ENCODE data around the gene MAP2K1.
"Not testable (repeated sequence)": the region's sequence is repeated elsewhere in the genome, so short reads cannot be mapped to it uniquely, and the experiment has no call there.

Gene MAP2K1

GRCh38 chr15:66470825-66471224 lies 84.1 kb downstream of the MAP2K1 start:
- intact Hi-C loops (cut with DNase I; ENCODE audit: low total_unique reads); H3K27ac ChIP-seq; H3K36me3 ChIP-seq; DNase-seq; H3K4me3 ChIP-seq; H3K9me3 ChIP-seq; H3K27me3 ChIP-seq: not testable (repeated sequence)
- H3K4me1 ChIP-seq: peaks cover 0 to 29% (median 0%) of the 10 kb centered on the region in 4 donors

GRCh38 chr15:66472176-66472999 lies 85.7 kb downstream of the MAP2K1 start:
- H3K27me3 ChIP-seq: no peaks in the 10 kb centered on the region
- H3K4me1 ChIP-seq: peaks cover 0 to 29% (median 0%) of the 10 kb centered on the region in 4 donors
- H3K27ac ChIP-seq: peak overlapping the region in 1 of 2 donors; percentile 49
- intact Hi-C loops (cut with DNase I; ENCODE audit: low total_unique reads): no loop called here
- DNase-seq: no peak
- H3K36me3 ChIP-seq: no peaks in the 10 kb centered on the region
- no peak for TF ChIP-seq CTCF (IDR thresholded peaks at IDR 0.05)
- H3K9me3 ChIP-seq: no peaks in the 10 kb centered on the region
- H3K4me3 ChIP-seq: no peak overlapping the region

- TF ChIP-seq CTCF (IDR thresholded peaks at IDR 0.05): no peak
- peaks cover 0 to 29% (median 0%) of the 10 kb centered on the region in 4 donors for H3K4me1 ChIP-seq
- DNase-seq: no peak
- H3K27ac ChIP-seq: no peak overlapping the region
- H3K36me3 ChIP-seq: no peaks in the 10 kb centered on the region
- H3K9me3 ChIP-seq: no peaks in the 10 kb centered on the region
- intact Hi-C loops (cut with DNase I; ENCODE audit: low total_unique reads): no loop called here
- H3K27me3 ChIP-seq: no peaks in the 10 kb centered on the region
- no peak overlapping the region for H3K4me3 ChIP-seq
Measured at GRCh38 chr15:66474135-66474534, 87.4 kb downstream of the MAP2K1 start.

GRCh38 chr15:66474963-66475362 lies 88.3 kb downstream of the MAP2K1 start:
- TF ChIP-seq CTCF (IDR thresholded peaks at IDR 0.05): no peak

GRCh38 chr15:66476535-66476934 lies 89.8 kb downstream of the MAP2K1 start:
- intact Hi-C loops (cut with DNase I; ENCODE audit: low total_unique reads): no loop called here
- no peak for TF ChIP-seq CTCF (IDR thresholded peaks at IDR 0.05)
- Histone ChIP-seq H3K9me3 (no peaks in the 10 kb centered on the region), H3K27me3 (no peaks in the 10 kb centered on the region), H3K4me3 (no peak overlapping the region), H3K4me1 (peaks cover 0 to 25% (median 0%) of the 10 kb centered on the region in 4 donors), H3K36me3 (peaks cover 0 to 8% (median 2%) of the 10 kb centered on the region in 3 donors), H3K27ac (no peak overlapping the region)
- DNase-seq: no peak

More at GRCh38 chr15:66474963-66475362, 88.3 kb downstream of the MAP2K1 start:
- Histone ChIP-seq H3K9me3 (no peaks in the 10 kb centered on the region), H3K27me3 (no peaks in the 10 kb centered on the region), H3K27ac (no peak overlapping the region), H3K4me1 (peaks cover 0 to 29% (median 0%) of the 10 kb centered on the region in 4 donors), H3K4me3 (no peak overlapping the region), H3K36me3 (no peaks in the 10 kb centered on the region)
- intact Hi-C loops (cut with DNase I; ENCODE audit: low total_unique reads): no loop called here
- DNase-seq: no peak

GRCh38 chr15:66477011-66477410 lies 90.3 kb downstream of the MAP2K1 start:
- no peak for TF ChIP-seq CTCF (IDR thresholded peaks at IDR 0.05)
- no peak overlapping the region for H3K4me3 ChIP-seq
- no peak for DNase-seq
- no peaks in the 10 kb centered on the region for H3K9me3 ChIP-seq
- H3K27ac ChIP-seq: no peak overlapping the region
- H3K4me1 ChIP-seq: peaks cover 0 to 21% (median 0%) of the 10 kb centered on the region in 4 donors
- no peaks in the 10 kb centered on the region for H3K27me3 ChIP-seq
- intact Hi-C loops (cut with DNase I; ENCODE audit: low total_unique reads): no loop called here
- peaks cover 0 to 13% (median 6%) of the 10 kb centered on the region in 3 donors for H3K36me3 ChIP-seq
